ENCODE results near the gene SLC2A2. TPM values are rescaled to one million over a fixed set of nuclear protein-coding genes. Genes with fewer than 3 reads are reported as not detected.
A peak's percentile ranks its signal among the peaks of the same experiment; 100 is the strongest.

The SLC2A2 gene
- total RNA-seq, 2 experiments from 2014 or later: not detected

DNA sequence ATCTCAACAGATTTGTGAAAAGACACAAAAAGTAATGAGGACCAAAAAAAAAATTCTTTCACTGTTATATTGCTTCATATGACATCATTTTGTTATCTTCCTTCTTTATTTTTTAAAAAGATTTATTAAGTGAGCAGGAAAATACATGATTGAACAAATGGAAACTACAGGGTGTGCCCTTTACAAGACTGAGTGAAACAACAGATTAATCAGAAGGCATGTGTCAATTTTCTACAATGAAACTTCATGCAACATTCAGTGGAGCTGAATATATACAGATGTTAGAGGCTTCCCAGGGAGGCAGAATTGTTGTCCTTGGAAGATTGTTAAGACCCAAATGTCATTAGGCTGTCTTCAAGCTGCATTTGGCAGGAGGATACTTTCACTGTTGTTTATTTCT lies 28.4 kb upstream of the SLC2A2 start:
- Mint-ChIP-seq H3K27me3 (no peaks in the 10 kb centered on the region), H3K4me3 (no peak overlapping the region)

DNA sequence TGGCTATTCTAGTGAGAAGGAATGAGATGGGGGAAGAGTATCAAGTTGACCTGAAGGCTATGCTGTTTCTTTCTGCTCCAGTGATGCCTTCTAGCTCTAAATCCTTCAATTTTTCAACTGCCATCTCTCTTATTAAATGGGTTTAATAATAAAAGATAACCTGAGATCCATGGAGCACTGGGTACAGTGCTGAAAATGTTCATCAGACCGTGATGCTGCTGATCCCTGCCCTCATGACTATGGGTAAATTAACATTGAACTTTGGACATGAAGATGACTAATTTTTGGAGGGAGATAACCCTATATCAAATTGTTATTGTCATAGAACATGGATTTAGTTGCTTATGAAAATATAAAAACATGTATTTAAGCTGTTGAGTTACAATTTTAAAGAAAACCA lies 27.7 kb upstream of the SLC2A2 start:
- Mint-ChIP-seq H3K4me3 (no peak overlapping the region), H3K36me3 (ENCODE audit: low read depth) (no peaks in the 10 kb centered on the region), H3K9me3 (no peaks in the 10 kb centered on the region), H3K27ac (no peak overlapping the region), H3K4me1 (no peaks in the 10 kb centered on the region), H3K27me3 (peaks cover 4% of the 10 kb centered on the region)
- DNase-seq: no peak
- ChIA-PET CTCF (interaction anchor here (0.5 to 2.0 kb wide), 2 partner anchors 484 to 512 kb away, joined by 5 to 8 read pairs; no protein-coding TSS in a partner anchor), POLR2A (no interaction called here)

More for the DNA sequence above, 28.4 kb upstream of the SLC2A2 start:
- H3K27ac Mint-ChIP-seq: no peak overlapping the region
- no peak for DNase-seq
- no peaks in the 10 kb centered on the region for H3K4me1 Mint-ChIP-seq
- H3K9me3 Mint-ChIP-seq: no peaks in the 10 kb centered on the region
- H3K36me3 Mint-ChIP-seq (ENCODE audit: low read depth): no peaks in the 10 kb centered on the region
- POLR2A ChIA-PET: no interaction called here
- CTCF ChIA-PET: interaction anchor here (2.0 kb wide), 1 partner anchor 511 kb away, joined by 8 read pairs; no protein-coding TSS in a partner anchor

DNA sequence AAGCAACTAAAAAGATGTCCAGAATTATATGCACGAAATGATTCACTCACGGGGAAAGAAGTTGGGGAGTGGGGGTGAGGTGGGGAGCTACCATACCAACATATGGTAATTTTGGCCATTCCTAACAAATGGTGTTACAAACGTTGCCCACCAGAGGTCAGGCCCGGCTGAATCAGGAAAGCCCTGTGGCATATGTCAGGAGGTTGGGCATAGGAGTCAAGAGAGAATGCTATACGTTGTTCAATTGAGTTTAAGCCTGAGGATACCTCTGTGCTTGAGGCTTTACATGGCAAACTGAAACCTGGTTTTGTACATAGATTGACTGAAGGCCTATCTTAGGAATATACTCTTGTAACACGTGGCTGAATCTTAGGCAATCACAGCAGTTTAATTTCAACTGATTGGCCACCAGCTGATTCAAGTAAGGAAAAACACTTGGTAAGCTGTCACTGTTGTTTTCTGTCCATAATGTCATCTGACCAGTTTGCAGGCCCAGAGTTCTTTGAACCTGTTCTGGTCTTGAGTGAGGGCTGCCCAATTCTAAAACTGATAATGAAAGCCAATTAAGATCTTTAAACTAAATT lies 23.4 kb upstream of the SLC2A2 start:
- H3K9me3 Mint-ChIP-seq: no peaks in the 10 kb centered on the region
- peak; percentile 55 for DNase-seq

DNA sequence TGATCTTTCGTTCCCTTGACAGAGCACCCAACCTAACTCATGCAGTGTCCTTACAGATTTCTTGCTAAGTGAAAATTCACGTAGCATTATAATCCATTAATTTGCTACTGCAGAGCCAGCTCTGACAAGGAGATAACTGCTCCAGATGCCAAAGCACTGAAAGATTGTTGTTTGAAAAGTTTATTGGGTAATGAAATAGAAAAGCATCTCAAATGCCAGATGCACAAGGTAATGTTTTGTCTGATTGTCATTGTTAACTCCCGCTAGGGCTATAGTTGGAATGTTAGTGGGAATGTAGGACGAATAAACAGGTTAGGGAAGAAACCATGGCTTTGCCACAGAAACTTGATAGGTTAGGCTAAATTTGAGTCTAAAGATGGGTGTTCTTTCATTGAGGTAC lies 20.2 kb upstream of the SLC2A2 start:
- Mint-ChIP-seq H3K4me3 (no peak overlapping the region), H3K36me3 (ENCODE audit: low read depth) (no peaks in the 10 kb centered on the region), H3K4me1 (no peaks in the 10 kb centered on the region), H3K27ac (no peak overlapping the region), H3K27me3 (peaks cover 6% of the 10 kb centered on the region), H3K9me3 (no peaks in the 10 kb centered on the region)
- ChIA-PET POLR2A (no interaction called here), CTCF (interaction anchor here (0.9 kb wide), 1 partner anchor 626 kb away, joined by 3 read pairs; no protein-coding TSS in a partner anchor)
- no peak for DNase-seq

More for the DNA sequence above, 23.4 kb upstream of the SLC2A2 start:
- POLR2A ChIA-PET: interaction anchor here (1.5 kb wide), 1 partner anchor 516 kb away, joined by 4 read pairs; no protein-coding TSS in a partner anchor
- no peaks in the 10 kb centered on the region for H3K4me1 Mint-ChIP-seq
- H3K4me3 Mint-ChIP-seq: no peak overlapping the region
- peaks cover 4% of the 10 kb centered on the region for H3K27me3 Mint-ChIP-seq
- no peak overlapping the region for H3K27ac Mint-ChIP-seq
- CTCF ChIA-PET: interaction anchor here (0.8 to 3.7 kb wide), 9 partner anchors 17 to 1428 kb away, joined by 3 to 26 read pairs (median 3); no protein-coding TSS in a partner anchor
- no peaks in the 10 kb centered on the region for H3K36me3 Mint-ChIP-seq (ENCODE audit: low read depth)

DNA sequence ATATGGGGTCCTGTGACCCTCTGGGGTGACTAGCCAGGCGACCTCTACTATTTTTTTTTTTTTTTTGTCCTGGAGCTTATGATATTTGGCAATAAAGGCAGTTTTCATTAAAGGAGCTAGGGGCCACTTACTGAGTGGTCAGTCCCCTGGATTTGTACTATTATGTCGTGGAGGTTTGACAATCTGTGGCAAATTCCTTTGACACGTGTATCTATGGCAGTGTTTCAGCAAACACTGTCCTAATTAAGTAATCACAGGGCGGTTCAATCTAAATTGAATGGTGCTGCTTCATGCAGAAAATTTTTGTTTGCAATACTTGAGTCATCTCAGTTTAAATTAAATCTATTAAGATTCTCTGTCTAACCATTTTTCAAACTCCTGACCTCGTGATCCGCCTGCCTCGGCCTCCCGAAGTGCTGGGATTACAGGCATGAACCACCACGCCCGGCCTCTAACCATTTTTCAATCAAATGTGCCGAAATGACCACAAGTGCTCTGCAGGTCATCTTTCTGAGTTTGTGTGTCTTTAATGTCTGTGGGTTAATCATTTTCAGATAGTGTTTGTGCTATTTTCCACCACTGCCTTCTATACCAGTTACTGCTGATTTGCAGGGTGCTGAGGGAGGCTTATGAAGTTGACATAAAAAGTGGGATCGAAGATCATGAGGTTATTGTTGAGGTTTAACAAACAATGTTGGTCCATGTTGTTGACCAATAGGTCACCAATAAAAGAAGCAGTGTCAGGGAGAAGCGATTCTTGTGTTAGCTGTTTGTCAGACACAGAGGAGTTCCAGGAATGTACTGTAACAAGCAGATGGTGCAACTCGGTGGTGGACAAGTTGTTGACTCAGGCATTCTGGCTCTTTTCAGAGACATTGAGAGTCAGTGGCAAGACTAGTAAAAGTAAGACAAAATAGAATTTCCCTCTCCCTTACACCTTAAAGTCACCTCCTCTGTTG lies 18.6 kb upstream of the SLC2A2 start:
- Mint-ChIP-seq H3K36me3 (ENCODE audit: low read depth) (no peaks in the 10 kb centered on the region), H3K4me1 (no peaks in the 10 kb centered on the region), H3K27ac (no peak overlapping the region), H3K4me3 (no peak overlapping the region), H3K9me3 (no peaks in the 10 kb centered on the region), H3K27me3 (peaks cover 6% of the 10 kb centered on the region)
- CTCF ChIA-PET: no interaction called here
- POLR2A ChIA-PET: no interaction called here
- no peak for DNase-seq

DNA sequence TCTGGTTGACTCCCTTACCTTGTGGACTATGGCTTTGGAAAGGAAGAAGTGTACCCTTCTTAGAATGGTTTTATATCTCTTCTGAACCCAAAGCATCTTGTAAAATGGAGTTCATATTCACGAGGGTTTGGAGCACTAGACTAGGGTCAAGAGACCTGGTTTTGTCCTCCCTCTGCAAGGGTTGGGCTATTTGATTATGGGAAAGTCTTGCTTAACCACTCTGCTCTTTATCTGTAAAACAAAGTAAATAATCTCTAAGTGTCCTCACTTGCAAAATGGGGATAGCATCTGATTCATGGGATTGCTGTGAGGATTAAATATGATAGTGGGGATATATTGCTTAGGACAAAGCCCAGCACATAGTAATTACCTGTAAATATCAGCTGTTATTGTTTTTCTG lies 17.9 kb upstream of the SLC2A2 start:
- CTCF ChIA-PET: no interaction called here

DNA sequence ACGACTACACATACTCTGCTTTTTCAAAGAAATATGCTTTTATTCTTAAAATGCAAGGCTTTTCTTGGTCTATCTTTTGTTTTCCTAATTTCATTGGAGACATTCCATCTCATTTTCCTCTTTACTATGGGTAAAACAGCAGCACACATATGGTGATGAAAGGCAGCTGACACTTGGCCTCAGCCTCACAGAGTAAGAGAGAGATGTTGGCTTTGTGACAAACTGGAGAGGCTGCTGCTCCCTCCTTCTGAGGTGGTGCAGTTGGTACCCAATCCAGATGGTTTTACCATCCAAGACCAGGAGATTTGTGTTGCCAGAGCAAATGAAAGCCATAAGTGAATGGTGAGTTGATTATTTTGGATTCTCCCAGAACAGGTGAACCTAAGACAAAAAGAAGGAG lies 13.2 kb upstream of the SLC2A2 start:
- H3K27me3 Mint-ChIP-seq: peaks cover 23% of the 10 kb centered on the region
- no peak for DNase-seq
- no peaks in the 10 kb centered on the region for H3K9me3 Mint-ChIP-seq
- no peaks in the 10 kb centered on the region for H3K36me3 Mint-ChIP-seq (ENCODE audit: low read depth)
- ChIA-PET POLR2A (no interaction called here), CTCF (no interaction called here)
- H3K4me1 Mint-ChIP-seq: no peaks in the 10 kb centered on the region
- H3K4me3 Mint-ChIP-seq: no peak overlapping the region
- no peak overlapping the region for H3K27ac Mint-ChIP-seq

More for the DNA sequence above, 17.9 kb upstream of the SLC2A2 start:
- DNase-seq: no peak
- Mint-ChIP-seq H3K36me3 (ENCODE audit: low read depth) (no peaks in the 10 kb centered on the region), H3K4me1 (no peaks in the 10 kb centered on the region), H3K4me3 (no peak overlapping the region), H3K27me3 (peaks cover 5% of the 10 kb centered on the region), H3K27ac (no peak overlapping the region), H3K9me3 (no peaks in the 10 kb centered on the region)
- POLR2A ChIA-PET: no interaction called here

DNA sequence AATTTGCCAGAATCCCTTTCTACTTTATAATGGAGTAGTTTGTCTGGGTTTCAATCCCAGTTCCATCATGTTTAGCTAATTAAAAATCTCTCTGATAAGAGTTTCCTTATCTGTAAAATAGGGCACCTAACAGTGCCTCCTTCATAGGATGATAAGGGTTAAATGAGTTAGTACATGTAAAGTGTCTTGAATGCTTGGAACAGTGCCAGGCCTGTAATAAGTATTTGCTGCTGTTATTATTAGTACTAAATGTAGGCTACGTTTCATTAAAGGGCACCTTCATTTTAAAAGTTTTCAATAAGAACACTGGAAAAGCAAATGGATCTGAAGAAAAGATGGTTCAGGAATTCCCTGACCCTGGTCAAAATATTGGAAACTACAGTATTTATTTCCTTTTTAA lies 11.8 kb upstream of the SLC2A2 start:
- peaks cover 31% of the 10 kb centered on the region for H3K27me3 Mint-ChIP-seq
- H3K27ac Mint-ChIP-seq: no peak overlapping the region
- H3K36me3 Mint-ChIP-seq (ENCODE audit: low read depth): no peaks in the 10 kb centered on the region
- ChIA-PET POLR2A (no interaction called here), CTCF (no interaction called here)
- H3K9me3 Mint-ChIP-seq: no peaks in the 10 kb centered on the region
- H3K4me1 Mint-ChIP-seq: no peaks in the 10 kb centered on the region
- no peak for DNase-seq
- no peak overlapping the region for H3K4me3 Mint-ChIP-seq

DNA sequence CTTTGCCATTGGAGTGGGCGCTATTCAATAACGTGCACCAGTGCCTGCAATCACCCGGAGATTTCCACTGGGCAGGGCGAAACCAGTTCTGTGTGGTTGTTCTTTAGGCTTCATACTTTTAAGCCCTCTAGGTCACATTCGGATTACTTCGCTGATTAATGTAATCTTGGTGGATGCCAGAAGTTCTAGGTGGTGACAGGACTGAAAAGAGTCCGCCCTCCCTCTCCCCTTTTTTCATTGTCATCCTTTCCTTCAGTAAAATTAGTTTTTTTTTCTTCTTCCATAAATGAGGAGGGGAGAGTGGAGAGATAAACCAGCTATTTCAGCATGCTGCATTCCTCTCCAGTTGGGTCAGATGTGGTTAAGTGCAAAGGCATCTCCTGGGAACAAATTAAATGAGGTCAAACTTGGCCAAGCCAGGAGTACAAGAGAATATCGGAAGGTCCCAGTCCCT lies 2.3 kb upstream of the SLC2A2 start:
- no peak overlapping the region for H3K27ac Mint-ChIP-seq
- POLR2A ChIA-PET: no interaction called here

DNA sequence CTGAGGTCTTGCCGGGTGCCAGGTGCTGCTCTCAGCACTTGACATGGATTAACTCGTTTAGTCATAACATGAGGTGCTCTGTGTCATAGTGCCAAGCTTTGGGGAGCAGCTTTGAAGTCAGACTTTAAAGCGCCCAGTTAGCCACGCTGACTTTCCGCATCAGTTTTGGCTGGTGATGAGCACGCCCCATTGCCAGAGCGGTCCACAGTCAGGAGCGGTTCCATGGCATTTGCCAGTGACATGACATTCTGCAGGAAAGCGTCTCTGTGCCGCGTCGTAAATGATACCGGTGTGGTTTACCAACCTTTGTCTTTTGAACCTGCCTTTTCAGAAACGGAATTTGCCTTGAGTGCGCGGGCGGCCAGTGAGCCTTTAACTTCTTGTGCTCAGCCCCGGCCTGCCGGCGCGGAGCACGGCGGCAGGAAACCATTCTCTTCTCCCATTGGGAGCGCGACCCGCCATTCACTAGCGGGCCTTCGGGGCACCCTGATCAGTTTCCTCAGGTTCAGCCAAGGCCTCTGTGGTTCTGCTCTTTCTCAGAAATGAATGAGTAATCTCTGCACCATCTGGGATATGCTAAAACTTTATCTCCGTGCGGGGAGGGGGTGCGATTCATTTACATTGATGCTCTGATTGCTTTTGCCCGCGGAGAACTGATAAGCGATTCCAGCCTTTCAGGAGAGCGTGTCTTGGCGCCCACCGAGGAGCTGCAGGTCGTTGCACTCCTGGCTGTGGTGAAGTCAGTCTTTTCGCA lies 1.7 kb upstream of the SLC2A2 start:
- CTCF ChIA-PET: no interaction called here
- Mint-ChIP-seq H3K36me3 (ENCODE audit: low read depth) (no peaks in the 10 kb centered on the region), H3K27ac (no peak overlapping the region), H3K4me3 (no peak overlapping the region), H3K27me3 (peaks cover 30% of the 10 kb centered on the region), H3K9me3 (no peaks in the 10 kb centered on the region), H3K4me1 (no peaks in the 10 kb centered on the region)
- peak; percentile 60 for DNase-seq
- POLR2A ChIA-PET: no interaction called here

More for the DNA sequence above, 2.3 kb upstream of the SLC2A2 start:
- CTCF ChIA-PET: no interaction called here
- DNase-seq: no peak
- H3K36me3 Mint-ChIP-seq (ENCODE audit: low read depth): no peaks in the 10 kb centered on the region
- no peak overlapping the region for H3K4me3 Mint-ChIP-seq
- no peaks in the 10 kb centered on the region for H3K9me3 Mint-ChIP-seq
- peaks cover 27% of the 10 kb centered on the region for H3K27me3 Mint-ChIP-seq
- H3K4me1 Mint-ChIP-seq: no peaks in the 10 kb centered on the region

DNA sequence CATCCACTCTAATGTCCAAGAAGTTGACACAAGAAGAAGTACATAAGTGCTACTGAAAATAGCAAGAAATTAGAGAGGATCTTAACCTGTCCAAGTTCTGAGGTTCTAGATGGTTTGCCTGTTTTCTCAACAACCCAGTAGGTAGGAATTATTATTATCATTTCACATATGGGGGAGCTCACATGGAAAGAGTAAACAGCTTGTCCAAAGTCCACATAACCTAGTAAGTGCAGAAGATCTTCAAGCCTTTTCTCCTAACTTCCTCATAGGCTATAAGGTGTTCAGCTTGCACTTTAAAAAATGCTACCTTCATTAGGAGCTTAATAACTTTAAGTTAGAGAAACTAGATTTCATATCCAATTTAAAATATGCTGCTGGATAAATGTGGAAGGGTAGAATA lies 3.0 kb downstream of the SLC2A2 start:
- CTCF ChIA-PET: interaction anchor here (0.5 kb wide), 1 partner anchor 1202 kb away, joined by 3 read pairs; no protein-coding TSS in a partner anchor
- no peak overlapping the region for H3K4me3 Mint-ChIP-seq
- no peaks in the 10 kb centered on the region for H3K36me3 Mint-ChIP-seq (ENCODE audit: low read depth)
- H3K27ac Mint-ChIP-seq: no peak overlapping the region
- no peak for DNase-seq
- no peaks in the 10 kb centered on the region for H3K9me3 Mint-ChIP-seq
- H3K4me1 Mint-ChIP-seq: no peaks in the 10 kb centered on the region
- H3K27me3 Mint-ChIP-seq: peaks cover 40% of the 10 kb centered on the region
- POLR2A ChIA-PET: no interaction called here

DNA sequence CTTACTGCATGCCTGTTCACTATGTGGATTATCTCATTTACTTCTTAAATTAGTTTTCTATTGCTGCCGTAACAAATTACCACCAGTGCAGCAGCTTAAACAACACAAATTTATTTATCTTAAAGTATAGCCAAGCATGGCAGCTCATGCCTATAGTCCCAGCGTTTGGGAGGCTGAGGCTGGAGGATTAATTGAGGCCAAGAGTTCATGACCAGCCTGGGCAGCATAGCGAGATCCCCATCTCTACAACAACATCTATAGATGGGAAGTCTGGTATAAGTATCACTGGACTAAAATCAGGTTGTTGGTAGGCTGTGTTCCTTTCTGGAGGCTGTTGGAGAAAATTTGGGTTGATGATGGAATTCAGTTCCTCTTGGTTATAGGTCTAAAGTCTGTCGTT lies 5.1 kb downstream of the SLC2A2 start:
- H3K27me3 Mint-ChIP-seq: peaks cover 28% of the 10 kb centered on the region
- no peak for DNase-seq
- CTCF ChIA-PET: no interaction called here

More for the DNA sequence above, 5.1 kb downstream of the SLC2A2 start:
- no peak overlapping the region for H3K27ac Mint-ChIP-seq
- POLR2A ChIA-PET: no interaction called here
- H3K4me1 Mint-ChIP-seq: no peaks in the 10 kb centered on the region
- no peaks in the 10 kb centered on the region for H3K9me3 Mint-ChIP-seq
- no peak overlapping the region for H3K4me3 Mint-ChIP-seq
- H3K36me3 Mint-ChIP-seq (ENCODE audit: low read depth): no peaks in the 10 kb centered on the region
